GM12874 (cell line): ENCODE measurements around the gene UNC5B.
A peak's percentile ranks its signal among the peaks of the same experiment; 100 is the strongest.

ENCODE experiments used
- CTCF ChIP-seq: IDR thresholded peaks from 2 replicates; pipeline ENCODE4 v1.5.1; 2011; ENCODE audit warnings: low read depth, mild to moderate bottlenecking, control low read depth, low read length, moderate library complexity; ENCODE audit not compliant: insufficient read depth

UNC5B gene

GRCh38 chr10:71280825-71281224 lies 68.5 kb downstream of the UNC5B start:
- TF ChIP-seq CTCF, result no peak

- no peak for TF ChIP-seq CTCF
Observed at GRCh38 chr10:71281646-71282322, 69.4 kb downstream of the UNC5B start.

GRCh38 chr10:71282323-71282680 lies 69.9 kb downstream of the UNC5B start:
- TF ChIP-seq CTCF, result no peak

- TF ChIP-seq CTCF, result no peak
Observed at GRCh38 chr10:71283410-71283809, 71.0 kb downstream of the UNC5B start.

DNA sequence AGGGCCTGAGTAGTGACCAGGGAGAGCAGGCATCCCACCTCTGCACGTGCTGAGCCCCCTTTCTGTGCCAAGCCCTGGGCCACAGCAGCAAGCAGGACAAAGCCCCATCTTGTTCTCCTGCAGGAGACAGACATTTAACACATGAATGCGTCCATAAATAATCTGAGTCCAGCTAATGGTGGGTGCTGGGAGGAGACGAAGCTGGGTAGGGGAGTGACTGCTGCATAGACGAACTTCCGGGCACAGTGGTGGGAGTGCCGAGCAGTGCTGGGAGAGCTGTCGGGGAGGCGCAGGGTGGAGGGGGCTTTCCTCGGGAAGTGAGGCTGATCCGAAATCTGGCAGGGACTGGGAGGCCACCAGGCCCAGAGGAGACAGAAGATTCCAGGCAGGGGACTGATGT lies 71.5 kb downstream of the UNC5B start:
- no peak for TF ChIP-seq CTCF

GRCh38 chr10:71284544-71285179 lies 72.3 kb downstream of the UNC5B start:
- no peak for TF ChIP-seq CTCF

DNA sequence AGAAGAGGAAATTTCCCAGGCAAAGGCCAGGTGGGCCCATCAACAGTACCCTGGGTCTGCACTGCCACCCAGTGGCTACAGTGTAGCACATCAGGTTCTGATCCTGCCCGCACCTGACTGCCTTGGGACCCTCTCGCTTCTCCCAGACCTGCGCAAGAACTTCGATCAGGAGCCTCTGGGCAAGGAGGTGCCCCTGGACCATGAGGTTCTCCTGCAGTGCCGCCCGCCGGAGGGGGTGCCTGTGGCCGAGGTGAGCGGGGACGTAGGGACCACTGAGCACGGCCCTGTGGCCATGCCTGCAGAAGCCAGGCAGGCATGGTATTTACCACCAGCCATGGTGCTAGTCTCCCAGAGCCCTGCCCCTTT lies 72.8 kb downstream of the UNC5B start:
- TF ChIP-seq CTCF, result peak; percentile 76
